Endothelial cell of umbilical vein (primary cell): Measurements from ENCODE around the gene TPRX2. TPM values are rescaled to one million over a fixed set of nuclear protein-coding genes. Genes with fewer than 3 reads are reported as not detected.

Experiments
- BruUV-seq: library from RNA; stranded (reverse); fragments of 400-500 nt; replicated peaks from 2 replicates; lab custom pipeline; 2021; lab: Mats Ljungman, UMichigan
- CTCF ChIA-PET: fragments of 300-600, 350-600 bp; sonication (Branson Sonifier 250); formaldehyde crosslinking; loops from one replicate; lab custom pipeline; 2021; ENCODE audit warnings: antibody characterized with exemption, inconsistent platforms; lab: Charles Lee
- POLR2A ChIA-PET: fragments of 300-600, 350-600 bp; sonication (Branson Sonifier 250); formaldehyde crosslinking; loops from one replicate; lab custom pipeline; 2021; ENCODE audit warnings: antibody characterized with exemption, inconsistent platforms; lab: Charles Lee
- DNase-seq: peaks from one replicate; pipeline ENCODE4 v3.0.0-alpha.2; 2011; ENCODE audit warnings: low read depth, low spot score
- FAIRE-seq: peaks from 2 replicates; lab custom pipeline; 2011; peaks lifted over from hg19 to GRCh38; lab: Jason Lieb, UNC
- H2AFZ ChIP-seq: 2 replicates; pipeline ENCODE4 v1.6.0; 2012; ENCODE audit warnings: low read depth, low read length, control low read depth, inconsistent platforms
- H3K27ac ChIP-seq: 2 replicates; pipeline ENCODE4 v1.5.1; 2011; ENCODE audit warnings: low read depth, mild to moderate bottlenecking, control low read depth, low read length, moderate library complexity; ENCODE audit not compliant: insufficient read depth
- H3K27me3 ChIP-seq, 2 experiments: 2 replicates each; pipeline versions ENCODE4 v1.6.0 to v1.6.1; 2011; ENCODE audit warnings: low read length in 2 of 2, mixed read lengths in 1 of 2; ENCODE audit not compliant: control insufficient read depth in 2 of 2, insufficient read depth in 2 of 2
- H3K36me3 ChIP-seq, 2 experiments: 2 replicates in 1 of 2; 3 replicates in 1 of 2; pipeline ENCODE4 v1.5.1; 2011; ENCODE audit warnings: low read length in 2 of 2, mild to moderate bottlenecking in 1 of 2, moderate library complexity in 1 of 2; ENCODE audit not compliant: control insufficient read depth in 2 of 2, insufficient read depth in 2 of 2; ENCODE audit errors: extremely low read depth in 1 of 2
- H3K4me1 ChIP-seq: 3 replicates; pipeline ENCODE4 v1.5.1; 2011; ENCODE audit warnings: mild to moderate bottlenecking, low read length; ENCODE audit not compliant: control insufficient read depth, insufficient read depth; ENCODE audit errors: extremely low read depth
- H3K4me2 ChIP-seq: 2 replicates; pipeline ENCODE4 v1.6.1; 2011; ENCODE audit warnings: low read length, control low read depth, mixed read lengths; ENCODE audit not compliant: insufficient read depth
- H3K4me3 ChIP-seq, 3 experiments: fragments of 200-600 bp in 1 of 3; sonication (generic), shearing (Covaris generic) in 1 of 3; replicated peaks in 1 of 3; 2 replicates each; pipeline ENCODE4 v1.5.1; 2011 to 2016; ENCODE audit warnings: control low read depth in 3 of 3, low read length in 3 of 3, mild to moderate bottlenecking in 2 of 3, inconsistent platforms in 1 of 3, low read depth in 1 of 3, moderate library complexity in 1 of 3; ENCODE audit not compliant: insufficient read depth in 1 of 3
- H3K79me2 ChIP-seq: 2 replicates; pipeline ENCODE4 v1.6.0; 2012; ENCODE audit warnings: low read length, inconsistent platforms; ENCODE audit not compliant: control insufficient read depth, insufficient read depth
- H3K9ac ChIP-seq: replicated peaks from 2 replicates; pipeline ENCODE3; 2011; ENCODE audit warnings: low read length, control low read depth; ENCODE audit not compliant: insufficient read depth; ENCODE audit errors: extremely low read depth
- H3K9me1 ChIP-seq: replicated peaks from 3 replicates; pipeline ENCODE4 v1.6.0; 2011; ENCODE audit warnings: mild to moderate bottlenecking, low read length; ENCODE audit not compliant: control insufficient read depth, insufficient read depth; ENCODE audit errors: extremely low read depth
- H3K9me3 ChIP-seq: replicated peaks from 2 replicates; pipeline ENCODE4 v1.5.1; 2012; ENCODE audit warnings: low read length, inconsistent platforms; ENCODE audit not compliant: control insufficient read depth, insufficient read depth
- H4K20me1 ChIP-seq: replicated peaks from 2 replicates; pipeline ENCODE3; 2011; ENCODE audit warnings: mild to moderate bottlenecking, low read length; ENCODE audit not compliant: control insufficient read depth, insufficient read depth; ENCODE audit errors: extremely low read depth
- EZH2 ChIP-seq: IDR thresholded peaks from 2 replicates; pipeline ENCODE4 v1.6.1; 2012; ENCODE audit warnings: borderline replicate concordance, low read depth, mild to moderate bottlenecking, moderate library complexity, low read length, inconsistent platforms; ENCODE audit not compliant: severe bottlenecking
- FOS ChIP-seq: IDR thresholded peaks from 2 replicates; pipeline ENCODE4 v1.6.1; 2011; ENCODE audit warnings: mild to moderate bottlenecking, low read length, moderate library complexity, borderline replicate concordance; ENCODE audit not compliant: insufficient read depth
- JUN ChIP-seq: IDR thresholded peaks from 2 replicates; pipeline ENCODE4 v1.6.1; 2011; ENCODE audit warnings: borderline replicate concordance, low read depth; ENCODE audit not compliant: insufficient read length, insufficient read depth
- MAX ChIP-seq: IDR thresholded peaks from 2 replicates; pipeline ENCODE4 v1.6.1; 2011; ENCODE audit not compliant: insufficient read depth, insufficient read length
- MYC ChIP-seq: IDR thresholded peaks from one replicate; pipeline ENCODE4 v1.6.1; 2011; ENCODE audit warnings: mild to moderate bottlenecking, low read depth, low read length
- POLR2A ChIP-seq: IDR thresholded peaks from 2 replicates; pipeline ENCODE4 v1.6.1; 2012; ENCODE audit warnings: low read depth, mild to moderate bottlenecking, control low read depth, low read length
- POLR2AphosphoS5 ChIP-seq: IDR thresholded peaks from 2 replicates; pipeline ENCODE4 v1.6.1; 2012; ENCODE audit warnings: low read depth, mild to moderate bottlenecking, control low read depth, low read length, moderate library complexity; ENCODE audit not compliant: insufficient read depth
- dilution Hi-C: fragments of 300-500 bp; cut with MboI; formaldehyde crosslinking; loops from one replicate; pipeline ENCODE4 v1.15.0; 2019; ENCODE audit warnings: low sequenced_read_pairs; ENCODE audit not compliant: extremely low pct_ligation_motif_present
- intact Hi-C: fragments of 100-400 bp; cut with micrococcal nuclease; formaldehyde crosslinking; loops from one replicate; pipeline ENCODE4 v1.10.0; 2022
- polyA plus RNA-seq, 4 experiments: library from polyadenylated mRNA; depleted of rRNA in 3 of 4; stranded (reverse) in 3 of 4; unstranded in 1 of 4; fragments of >200 nt; gene quantifications; 2 replicates each; pipeline versions ENCODE4 v1.2.1 to v1.2.3, GENCODE V29; 2011 to 2012; ENCODE audit warnings: missing spikeins in 1 of 4
- total RNA-seq: library from RNA; stranded (reverse); gene quantifications from 2 replicates; pipeline ENCODE4 v1.2.3, GENCODE V29; 2021
- TF ChIP-seq, protein P1 (sequence below), 2 donors: IDR thresholded peaks; 1 replicate in 1 of 2; 2 replicates in 1 of 2; pipeline ENCODE4 v1.5.1; 2011; ENCODE audit warnings: low read length in 2 of 2, mild to moderate bottlenecking in 2 of 2, moderate library complexity in 2 of 2, control low read depth in 1 of 2, inconsistent platforms in 1 of 2, low read depth in 1 of 2; ENCODE audit not compliant: insufficient read depth in 1 of 2; ENCODE audit errors: extremely low read depth in 1 of 2

The TPRX2 gene
- total and polyA plus RNA-seq, 2 donors (not counting 3 experiments of a cell fraction or from before 2014, with no cell fraction given) = not detected

DNA sequence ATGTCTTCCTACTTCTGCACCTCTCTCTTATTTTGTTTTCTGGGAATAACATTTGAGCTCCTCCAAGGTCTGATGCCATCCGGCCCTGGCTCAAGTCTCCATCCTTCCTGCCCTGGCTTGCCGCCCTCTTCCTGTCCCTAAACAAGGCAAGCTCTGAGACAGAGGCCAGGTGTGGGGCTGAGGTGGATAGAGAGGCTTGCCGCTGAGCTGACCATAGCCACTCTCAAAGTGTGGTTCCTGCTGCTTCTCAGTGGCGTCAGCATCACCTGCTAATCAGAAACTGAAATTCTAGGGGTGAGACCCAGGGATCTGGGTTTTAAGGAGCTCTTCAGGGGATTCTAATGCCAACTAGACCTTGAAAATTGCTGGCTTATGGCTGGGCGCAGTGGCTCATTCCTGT is 6.0 kb upstream of the TPRX2 start:
- Histone ChIP-seq H3K36me3 (no peaks in the 10 kb centered on the region), H2AFZ (no peak overlapping the region), H3K4me2 (no peak overlapping the region), H3K27ac (no peak overlapping the region), H3K4me1 (no peaks in the 10 kb centered on the region), H3K4me3 (no peak overlapping the region), H3K79me2 (no peaks in the 10 kb centered on the region), H3K27me3 (peaks cover 9 to 19% of the 10 kb centered on the region in 2 experiments), H3K9ac (no peak overlapping the region), H4K20me1 (no peaks in the 10 kb centered on the region), H3K9me1 (no peaks in the 10 kb centered on the region), H3K9me3 (no peaks in the 10 kb centered on the region)
- POLR2A ChIA-PET = interaction anchor here (0.7 kb wide), 1 partner anchor 86 kb away, joined by 3 read pairs; no protein-coding TSS in a partner anchor
- intact Hi-C loops = no loop called here
- BruUV-seq = no TSS peak
- no peak for DNase-seq
- CTCF ChIA-PET = interaction anchor here (1.1 to 1.6 kb wide), 2 partner anchors 10 to 16 kb away, joined by 6 to 11 read pairs; no protein-coding TSS in a partner anchor
- FAIRE-seq = no peak
- dilution Hi-C loops = no loop called here
- TF ChIP-seq POLR2AphosphoS5 = no peak
- TF ChIP-seq POLR2A = no peak
- TF ChIP-seq JUN = no peak
- TF ChIP-seq MYC = no peak
- TF ChIP-seq, protein P1, sequence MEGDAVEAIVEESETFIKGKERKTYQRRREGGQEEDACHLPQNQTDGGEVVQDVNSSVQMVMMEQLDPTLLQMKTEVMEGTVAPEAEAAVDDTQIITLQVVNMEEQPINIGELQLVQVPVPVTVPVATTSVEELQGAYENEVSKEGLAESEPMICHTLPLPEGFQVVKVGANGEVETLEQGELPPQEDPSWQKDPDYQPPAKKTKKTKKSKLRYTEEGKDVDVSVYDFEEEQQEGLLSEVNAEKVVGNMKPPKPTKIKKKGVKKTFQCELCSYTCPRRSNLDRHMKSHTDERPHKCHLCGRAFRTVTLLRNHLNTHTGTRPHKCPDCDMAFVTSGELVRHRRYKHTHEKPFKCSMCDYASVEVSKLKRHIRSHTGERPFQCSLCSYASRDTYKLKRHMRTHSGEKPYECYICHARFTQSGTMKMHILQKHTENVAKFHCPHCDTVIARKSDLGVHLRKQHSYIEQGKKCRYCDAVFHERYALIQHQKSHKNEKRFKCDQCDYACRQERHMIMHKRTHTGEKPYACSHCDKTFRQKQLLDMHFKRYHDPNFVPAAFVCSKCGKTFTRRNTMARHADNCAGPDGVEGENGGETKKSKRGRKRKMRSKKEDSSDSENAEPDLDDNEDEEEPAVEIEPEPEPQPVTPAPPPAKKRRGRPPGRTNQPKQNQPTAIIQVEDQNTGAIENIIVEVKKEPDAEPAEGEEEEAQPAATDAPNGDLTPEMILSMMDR (IDR thresholded peaks at IDR 0.05; ENCODE audit: extremely low read depth in 1 of 2, insufficient read depth in 1 of 2, low read depth in 1 of 2, low read length in 2 of 2) = no peak
- no peak for TF ChIP-seq FOS
- TF ChIP-seq MAX = no peak
- no peak for TF ChIP-seq EZH2
